HG02884 (cell line): ENCODE data around the gene AGTRAP.

Experiments
- ATAC-seq: cut with Tn5 transposase; IDR thresholded peaks from one replicate; pipeline ENCODE4 v1.9.1; 2021; ENCODE audit warnings: mild to moderate bottlenecking, moderate library complexity; ENCODE audit not compliant: unreplicated experiment

AGTRAP gene

GRCh38 chr1:11780380-11781147 lies 44.6 kb downstream of the AGTRAP start:
- no peak for ATAC-seq

- ATAC-seq = no peak
These were observed 45.4 kb downstream of the AGTRAP start for GRCh38 chr1:11781297-11781696.

GRCh38 chr1:11782127-11782708 lies 46.3 kb downstream of the AGTRAP start:
- ATAC-seq = no peak

GRCh38 chr1:11783556-11783955 lies 47.6 kb downstream of the AGTRAP start:
- no peak for ATAC-seq

DNA sequence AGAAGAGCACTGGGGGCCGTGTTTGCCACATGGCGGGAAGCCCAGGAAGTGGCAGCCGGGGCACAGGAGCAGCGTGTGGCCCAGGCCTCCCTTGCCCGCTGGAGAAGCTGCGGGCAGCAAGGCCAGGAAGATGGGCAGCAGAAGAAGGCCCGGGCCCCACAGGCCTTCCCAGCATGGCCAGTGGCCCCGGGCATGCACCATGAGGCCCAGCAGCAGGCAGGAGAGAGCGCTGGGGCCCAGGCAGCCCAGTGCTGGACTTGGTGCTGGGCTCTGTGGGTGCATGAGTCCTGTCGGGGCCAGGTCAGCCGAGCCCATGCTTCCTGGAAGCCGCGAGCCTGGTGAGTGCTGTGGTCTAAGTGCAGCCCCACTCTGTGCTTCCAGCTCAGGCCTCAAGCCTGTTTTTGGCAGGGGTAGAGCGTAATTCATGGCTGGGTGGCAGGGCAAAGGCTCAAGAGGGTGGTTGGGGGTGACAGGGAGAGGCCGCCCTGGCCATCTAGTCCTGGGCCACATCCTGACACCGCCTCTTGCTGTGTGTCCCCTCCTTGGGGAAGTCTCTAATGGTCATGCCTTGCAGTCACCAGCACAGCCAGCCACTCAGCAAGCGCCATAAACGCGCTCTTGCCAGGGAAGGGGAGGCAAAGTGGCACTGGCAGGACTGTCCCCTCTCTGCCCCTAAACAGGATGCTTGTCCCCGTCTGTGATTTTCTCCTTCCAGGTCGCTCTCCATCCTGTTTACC lies 48.5 kb downstream of the AGTRAP start:
- ATAC-seq = no peak

DNA sequence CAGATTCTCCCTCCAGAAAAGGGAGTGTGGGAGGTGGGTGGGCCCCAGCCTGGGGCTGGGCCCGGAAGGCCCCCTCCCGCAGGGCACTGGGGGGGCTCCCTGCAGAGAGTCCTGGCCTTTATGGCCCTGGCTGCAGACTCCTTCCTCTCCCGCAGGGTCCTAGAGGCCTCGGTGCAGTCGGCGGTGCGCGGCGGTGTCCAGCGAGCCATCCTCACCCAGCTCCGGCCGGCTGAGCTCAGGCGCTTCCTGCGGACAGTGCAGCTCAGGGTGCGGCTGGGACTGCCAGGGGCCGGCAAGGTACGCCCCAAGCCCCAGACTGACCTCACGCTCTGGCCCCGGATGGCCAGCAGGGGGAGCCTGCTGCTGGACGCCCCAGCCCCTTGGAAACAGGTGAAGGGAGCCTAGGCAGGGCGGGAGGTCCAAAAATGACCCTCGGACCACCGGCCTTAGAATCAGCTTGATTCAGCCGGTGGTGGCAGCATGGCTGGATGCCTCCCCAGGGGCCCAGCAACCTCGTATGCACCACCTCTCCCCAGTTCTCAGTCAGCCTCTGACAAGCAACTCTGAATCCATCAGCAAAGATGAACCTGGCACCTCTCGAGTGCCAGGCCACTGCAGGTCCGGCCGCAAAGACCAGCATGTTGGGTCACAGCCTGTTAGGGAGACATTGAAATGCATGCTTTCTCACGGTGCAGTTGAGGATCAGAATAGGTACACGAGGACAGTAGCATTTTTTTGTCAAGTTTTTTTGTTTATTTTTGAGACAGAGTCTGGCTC lies 49.2 kb downstream of the AGTRAP start:
- no peak for ATAC-seq

GRCh38 chr1:11786168-11786567 lies 50.2 kb downstream of the AGTRAP start:
- no peak for ATAC-seq

GRCh38 chr1:11787251-11787803 lies 51.4 kb downstream of the AGTRAP start:
- no peak for ATAC-seq

GRCh38 chr1:11787804-11788436 lies 52.0 kb downstream of the AGTRAP start:
- ATAC-seq = no peak

DNA sequence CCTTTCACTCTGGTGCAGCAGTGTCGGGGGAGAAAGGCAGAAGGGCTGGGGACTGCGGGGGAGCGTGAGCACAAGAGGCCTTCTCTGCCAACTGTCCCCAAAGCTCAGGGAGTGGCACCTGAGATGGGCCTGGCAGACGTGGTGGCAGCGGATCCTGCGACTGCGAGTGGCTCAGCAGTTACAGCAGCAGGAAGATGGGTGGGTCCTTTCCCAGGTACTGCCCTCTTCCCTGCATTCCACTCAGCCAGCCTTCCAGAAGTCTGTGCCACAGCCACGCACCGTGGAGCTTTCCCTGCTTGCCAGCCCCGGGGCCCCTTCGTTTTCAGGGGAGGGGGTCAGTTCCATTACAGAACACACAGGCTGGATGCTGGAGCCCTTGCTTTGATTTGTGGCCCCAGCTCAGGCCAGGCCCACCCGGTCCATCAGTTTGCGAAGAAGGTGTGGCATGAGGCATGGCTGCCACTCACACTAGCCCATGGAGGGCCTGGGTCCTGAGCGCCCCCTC lies 52.7 kb downstream of the AGTRAP start:
- ATAC-seq = no peak

DNA sequence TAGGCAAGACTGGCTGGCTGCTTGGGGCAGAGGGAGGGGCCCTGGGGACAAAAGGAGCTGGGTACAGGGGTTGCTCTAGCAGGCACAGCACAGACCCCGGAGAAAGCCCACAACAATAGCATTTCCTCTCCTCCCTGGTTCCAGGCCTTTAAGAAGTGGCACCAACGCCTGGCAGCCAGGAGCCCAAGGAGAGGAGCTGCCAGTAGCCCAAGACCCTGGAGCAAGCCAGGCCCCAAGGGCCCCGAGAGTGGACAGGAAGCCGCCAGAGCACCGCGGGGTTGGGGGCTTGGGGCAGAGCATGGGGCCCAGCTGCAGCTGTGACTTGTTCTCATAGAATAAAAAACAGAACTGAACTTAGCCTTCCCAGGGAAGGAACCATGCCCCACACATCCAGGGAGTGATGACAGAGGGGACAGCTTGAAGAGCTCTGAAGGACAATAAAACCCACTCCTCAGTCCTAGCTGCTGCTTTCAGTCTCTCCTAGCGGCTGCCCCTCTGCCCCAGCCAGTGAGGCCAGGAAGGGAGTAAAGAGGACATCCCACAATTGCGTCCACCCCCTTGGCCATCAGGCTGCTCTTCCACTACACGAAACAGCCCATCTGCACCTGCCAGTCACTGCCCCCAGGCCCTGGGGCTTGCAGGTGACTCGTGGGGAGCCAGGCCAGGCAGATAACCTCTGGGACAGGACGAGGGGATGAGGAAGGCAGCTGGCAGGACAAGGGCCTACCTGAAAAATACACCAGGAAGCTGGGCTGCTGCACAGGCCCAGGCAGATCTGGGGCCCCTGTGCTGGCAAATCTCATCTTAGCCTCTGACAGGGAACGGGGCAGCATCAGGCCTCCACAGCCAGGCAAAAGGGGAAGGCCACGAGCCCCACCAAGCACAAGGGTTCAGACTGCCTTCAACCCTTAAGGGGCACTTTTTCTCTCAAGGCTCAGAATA lies 53.5 kb downstream of the AGTRAP start:
- ATAC-seq = no peak

GRCh38 chr1:11790101-11790879 lies 54.4 kb downstream of the AGTRAP start:
- no peak for ATAC-seq

DNA sequence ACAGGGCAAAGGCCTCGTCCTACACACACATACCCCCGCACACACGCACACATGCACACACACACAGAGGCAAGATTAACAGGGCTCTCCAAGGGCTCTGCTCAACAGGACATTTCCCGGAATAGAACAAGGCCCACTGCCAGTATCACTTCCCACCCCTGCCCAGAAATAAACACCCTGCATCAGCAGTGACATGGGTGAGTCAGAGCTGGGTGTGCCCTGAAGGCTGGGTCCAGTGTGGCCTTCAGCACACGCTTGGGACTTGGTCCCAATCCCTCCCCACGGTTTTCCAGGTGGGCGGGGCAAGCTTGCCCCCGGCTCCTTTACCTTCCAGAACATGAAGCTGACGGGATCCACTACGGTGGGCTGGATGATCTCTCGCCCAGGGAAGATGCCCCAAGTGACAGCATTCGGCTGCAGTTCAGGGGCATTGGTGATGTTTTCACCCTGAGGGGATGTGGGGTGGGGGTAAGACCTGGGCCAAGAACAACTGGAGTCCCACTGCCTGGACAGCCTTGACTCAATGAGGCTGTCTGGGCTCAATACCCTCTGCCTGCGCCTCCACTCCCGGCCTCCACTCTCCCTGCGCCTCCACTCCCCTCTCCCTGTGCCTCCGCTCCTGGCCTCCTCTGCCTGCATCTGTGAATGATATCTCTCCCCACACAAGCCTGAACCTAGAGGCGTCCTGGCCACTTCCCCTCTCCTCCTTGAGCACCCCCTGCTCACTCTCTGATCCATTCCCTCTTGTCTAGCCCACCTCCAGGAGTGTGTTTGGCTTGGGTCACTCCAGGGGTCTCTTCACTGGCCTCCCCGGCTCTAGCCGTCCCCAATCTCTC lies 55.2 kb downstream of the AGTRAP start:
- no peak for ATAC-seq

GRCh38 chr1:11792106-11792505 lies 56.2 kb downstream of the AGTRAP start:
- no peak for ATAC-seq

DNA sequence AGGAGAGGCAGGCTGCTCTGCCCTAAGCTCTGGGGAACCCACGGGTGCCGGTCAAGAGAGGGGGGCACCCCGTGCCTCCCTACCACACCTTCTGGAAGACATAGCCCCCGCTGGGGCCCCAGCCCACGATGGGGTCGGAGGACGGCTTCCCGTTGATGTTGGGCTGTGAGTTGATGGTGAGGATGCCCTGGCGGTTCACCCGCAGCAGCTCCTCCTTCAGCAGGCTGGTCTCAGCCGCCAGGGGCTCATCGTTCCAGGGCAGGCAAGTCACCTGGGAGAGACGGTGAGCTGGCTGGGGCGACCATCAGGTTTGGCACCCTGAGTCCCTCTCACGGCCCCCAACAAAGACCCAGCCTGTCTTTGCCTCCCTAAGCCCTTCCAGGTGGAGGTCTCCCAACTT lies 57.9 kb downstream of the AGTRAP start:
- no peak for ATAC-seq

- no peak for ATAC-seq
These were observed 58.7 kb downstream of the AGTRAP start for GRCh38 chr1:11794446-11795237.
